HG02938 (cell line): Measurements from ENCODE around the gene CDKAL1.

ENCODE experiments used
- ATAC-seq: cut with Tn5 transposase; IDR thresholded peaks from one replicate; pipeline ENCODE4 v1.9.1; 2021; ENCODE audit warnings: mild to moderate bottlenecking, moderate library complexity; ENCODE audit not compliant: unreplicated experiment

The CDKAL1 gene

DNA sequence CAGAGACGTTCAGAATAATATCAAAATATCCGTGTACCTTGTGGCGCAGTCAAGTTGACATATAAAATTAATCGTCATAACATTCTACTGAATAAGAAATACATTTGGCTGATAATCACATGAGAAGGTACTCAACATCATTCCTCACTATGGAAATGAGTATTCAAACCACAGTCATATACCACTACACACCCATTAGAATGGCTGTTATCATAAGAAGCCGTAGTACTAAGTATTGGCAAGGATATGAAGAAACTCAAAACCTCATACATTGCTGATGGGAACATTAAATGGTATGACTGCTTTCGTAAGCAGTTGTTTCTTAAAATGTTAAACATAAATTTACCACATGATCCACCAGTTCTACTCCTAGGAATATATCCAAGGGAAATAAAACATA, 244.7 kb downstream of the CDKAL1 start:
- ATAC-seq: no peak

GRCh38 chr6:20789162-20789561, 254.9 kb downstream of the CDKAL1 start:
- no peak for ATAC-seq

GRCh38 chr6:20790032-20790791, 256.0 kb downstream of the CDKAL1 start:
- ATAC-seq: no peak

GRCh38 chr6:20791074-20791473, 256.8 kb downstream of the CDKAL1 start:
- no peak for ATAC-seq

DNA sequence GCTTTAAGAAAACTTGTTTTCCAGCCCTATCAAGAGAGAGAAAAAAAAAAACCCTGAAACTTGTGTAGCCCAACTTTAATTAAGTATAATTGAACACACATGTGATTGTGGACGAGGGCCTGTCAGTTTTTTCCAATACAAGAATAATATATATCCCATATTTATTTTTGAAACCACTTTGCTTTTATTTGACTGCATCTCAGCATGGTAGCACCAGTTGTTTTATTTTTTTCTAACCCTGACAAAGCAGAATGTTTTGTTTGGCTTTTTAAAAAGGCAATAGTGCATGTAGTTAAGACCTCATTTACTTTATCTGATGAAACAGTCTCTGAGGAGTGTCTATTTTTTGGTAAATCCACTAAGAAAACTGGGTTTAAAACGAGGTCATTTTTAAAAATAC, 257.7 kb downstream of the CDKAL1 start:
- ATAC-seq: no peak

DNA sequence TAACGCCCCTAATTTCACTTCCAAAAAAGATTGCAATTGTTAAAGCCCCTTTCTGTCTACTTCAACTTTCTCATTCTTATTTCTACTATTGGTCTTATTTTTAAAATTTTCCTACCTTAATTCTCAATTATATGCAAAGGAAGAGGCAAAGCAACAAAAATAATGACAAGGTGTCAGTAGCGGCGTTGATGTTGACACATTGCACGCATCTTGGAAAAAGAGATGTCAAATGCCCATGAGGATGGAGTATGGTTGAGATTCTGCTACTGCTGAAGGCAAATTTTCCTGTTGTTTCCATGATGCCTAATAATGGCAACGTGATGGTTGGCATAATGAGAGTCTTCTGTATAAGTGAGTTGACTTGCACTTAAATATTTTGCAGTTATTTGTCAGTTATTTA, 258.9 kb downstream of the CDKAL1 start:
- no peak for ATAC-seq

DNA sequence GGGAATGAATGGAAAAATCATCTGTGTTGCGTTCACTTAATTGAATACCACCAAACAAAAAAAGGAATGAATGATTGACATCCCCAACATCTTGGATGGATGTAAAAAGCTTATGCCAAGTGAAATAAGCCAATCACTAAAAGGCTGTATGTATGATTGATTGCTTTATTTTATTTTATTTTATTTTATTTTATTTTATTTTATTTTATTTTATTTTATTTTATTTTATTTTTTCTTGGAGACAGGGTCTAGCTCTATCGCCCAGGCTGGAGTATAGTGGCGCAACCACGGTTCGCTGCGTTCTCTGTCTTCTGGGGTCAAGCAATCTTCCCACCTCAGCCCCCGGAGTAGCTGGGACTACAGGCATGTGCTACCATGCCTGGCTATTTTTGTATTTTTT, 263.3 kb downstream of the CDKAL1 start:
- no peak for ATAC-seq

GRCh38 chr6:20800229-20800628, 266.0 kb downstream of the CDKAL1 start:
- no peak for ATAC-seq

GRCh38 chr6:20800653-20801052, 266.4 kb downstream of the CDKAL1 start:
- no peak for ATAC-seq

DNA sequence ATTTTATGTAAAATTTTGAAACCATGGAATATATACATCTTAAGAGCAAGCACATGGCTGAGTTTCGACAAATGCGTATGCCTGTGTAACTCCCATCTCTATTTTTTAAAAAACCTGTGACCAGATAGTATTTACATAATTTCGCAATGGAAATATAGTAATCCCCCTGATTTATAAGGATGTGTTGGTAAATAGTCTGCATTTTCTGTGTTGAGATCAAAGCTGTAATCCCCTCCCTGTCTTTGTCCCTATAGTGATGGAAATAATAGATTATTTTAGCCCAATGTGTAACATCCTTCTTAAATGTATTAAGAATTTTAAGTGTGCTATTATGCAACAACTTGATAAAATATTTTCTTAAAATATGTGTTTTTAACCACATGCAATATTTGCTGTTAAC, 267.3 kb downstream of the CDKAL1 start:
- ATAC-seq: no peak

GRCh38 chr6:20802596-20802995, 268.3 kb downstream of the CDKAL1 start:
- no peak for ATAC-seq

DNA sequence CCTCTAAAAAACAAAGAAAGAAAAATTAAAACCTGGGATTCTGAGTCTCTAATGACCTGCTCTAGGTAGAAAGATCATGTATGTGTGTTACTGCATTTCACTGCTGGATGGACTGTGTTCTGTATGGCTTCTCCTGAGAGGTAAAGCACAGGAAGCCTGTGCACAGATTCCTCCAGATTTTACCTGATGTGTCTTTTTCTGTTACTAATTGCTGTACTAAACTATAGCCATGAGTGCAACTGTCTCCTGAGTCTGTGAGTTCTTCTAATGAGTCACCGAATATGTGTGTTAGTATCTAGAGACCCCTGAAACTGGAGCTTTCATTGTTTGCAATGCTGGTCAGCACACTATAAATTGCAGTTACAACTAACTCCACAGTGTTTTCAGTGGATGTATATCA, 270.8 kb downstream of the CDKAL1 start:
- peak; percentile 76 for ATAC-seq

DNA sequence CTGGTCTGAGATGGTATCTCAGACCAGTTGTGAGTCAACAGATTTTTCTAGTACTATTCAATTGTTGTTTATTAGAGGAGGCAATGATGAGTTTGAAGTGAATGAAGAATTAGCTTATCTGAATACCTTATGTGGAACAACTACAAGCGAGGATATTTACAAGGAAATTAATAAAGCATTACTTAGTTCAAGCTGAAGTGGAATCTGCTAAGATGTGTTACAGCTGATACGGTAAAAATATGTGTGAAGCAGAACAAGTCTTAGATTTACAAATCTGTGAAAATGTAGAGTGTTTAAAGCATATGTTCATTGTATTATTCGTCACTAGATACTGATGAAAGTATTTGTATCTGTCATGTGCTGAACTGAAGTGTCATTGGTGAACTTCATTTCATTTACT, 272.4 kb downstream of the CDKAL1 start:
- ATAC-seq: no peak

DNA sequence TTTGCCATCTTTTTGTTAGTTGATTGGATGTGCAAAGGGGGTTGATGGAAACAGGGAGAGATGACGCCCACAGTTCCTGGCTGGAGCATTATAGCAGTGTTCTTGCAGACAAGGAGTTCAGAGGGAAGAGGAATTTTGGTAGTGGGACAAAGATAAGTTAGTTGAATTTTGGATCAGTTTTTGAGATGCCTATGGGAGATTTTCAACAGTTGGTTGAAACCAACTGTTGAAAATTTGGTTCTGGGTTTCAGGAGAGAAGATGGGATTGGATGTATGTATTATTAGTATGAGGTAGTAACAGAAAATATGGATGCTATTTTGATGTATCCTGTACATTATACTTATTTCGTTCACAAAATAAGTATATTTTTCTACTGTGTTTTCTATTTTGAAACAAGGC, 274.2 kb downstream of the CDKAL1 start:
- no peak for ATAC-seq

GRCh38 chr6:20808924-20809323, 274.7 kb downstream of the CDKAL1 start:
- ATAC-seq: no peak

DNA sequence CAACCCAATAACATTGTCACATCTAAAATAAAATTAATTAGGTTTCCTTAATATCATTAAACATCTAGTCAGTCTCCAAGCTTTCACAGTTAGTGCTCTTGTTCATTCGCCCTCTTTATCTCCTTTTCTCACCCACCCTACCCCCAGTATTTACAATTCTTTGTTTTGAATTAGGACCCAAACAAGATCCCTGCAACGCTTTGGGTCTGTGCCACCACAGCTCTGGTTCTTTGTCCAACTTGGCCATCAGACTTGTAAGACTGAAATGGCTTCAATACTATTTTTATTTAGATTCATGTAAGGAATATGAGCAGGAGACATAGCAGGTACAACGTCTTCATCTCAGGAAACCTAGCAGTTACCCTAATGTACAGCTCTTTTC, 276.5 kb downstream of the CDKAL1 start:
- ATAC-seq: no peak

DNA sequence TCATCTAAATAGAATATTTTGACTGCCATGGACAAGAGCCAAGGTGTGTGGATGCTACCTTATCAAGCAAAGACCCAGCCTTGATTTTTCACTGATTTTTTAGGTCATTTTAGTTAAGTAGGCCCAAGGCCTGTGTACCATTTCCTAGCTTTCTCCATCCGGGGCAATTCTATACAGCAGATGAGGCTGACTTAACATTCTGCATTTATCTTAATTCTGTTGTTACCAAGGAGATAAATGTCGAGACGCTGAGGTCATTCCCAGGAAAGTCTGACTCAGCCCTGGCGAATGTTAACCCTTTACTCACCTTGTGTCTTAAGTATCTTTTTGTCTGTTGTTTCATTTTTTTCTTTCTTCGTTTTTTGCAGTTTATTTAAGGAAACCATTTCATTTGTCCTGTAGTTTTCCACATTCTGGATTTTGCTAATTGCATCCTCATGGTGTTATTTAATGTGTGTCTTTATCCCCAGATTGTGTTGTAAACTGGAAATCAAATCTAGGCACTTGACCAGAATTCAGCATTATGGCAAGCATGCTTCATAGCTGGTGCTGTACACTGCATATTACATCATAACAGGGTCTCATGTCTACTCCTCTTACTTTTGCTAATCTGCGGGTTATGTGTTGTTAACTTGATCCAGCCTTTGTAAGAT, 277.0 kb downstream of the CDKAL1 start:
- ATAC-seq: no peak

DNA sequence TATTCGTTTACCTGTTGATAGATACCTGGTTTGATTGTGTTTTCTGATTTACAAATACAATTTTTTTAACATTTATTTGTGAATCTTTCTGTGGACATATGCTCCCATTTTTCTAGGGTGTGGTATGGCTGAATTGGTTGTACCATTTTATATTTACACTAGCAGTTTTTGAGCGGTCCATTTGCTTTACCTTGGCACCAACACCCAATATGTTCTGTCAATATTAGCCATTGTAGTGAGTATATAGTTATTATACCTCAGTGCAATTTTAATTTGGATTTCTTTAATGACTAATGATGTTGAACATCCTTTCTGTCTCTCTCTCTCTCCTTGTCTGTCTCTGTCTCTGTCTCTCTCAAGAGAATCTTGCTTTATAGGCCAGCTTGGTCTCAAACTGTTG, 278.5 kb downstream of the CDKAL1 start:
- ATAC-seq: no peak

DNA sequence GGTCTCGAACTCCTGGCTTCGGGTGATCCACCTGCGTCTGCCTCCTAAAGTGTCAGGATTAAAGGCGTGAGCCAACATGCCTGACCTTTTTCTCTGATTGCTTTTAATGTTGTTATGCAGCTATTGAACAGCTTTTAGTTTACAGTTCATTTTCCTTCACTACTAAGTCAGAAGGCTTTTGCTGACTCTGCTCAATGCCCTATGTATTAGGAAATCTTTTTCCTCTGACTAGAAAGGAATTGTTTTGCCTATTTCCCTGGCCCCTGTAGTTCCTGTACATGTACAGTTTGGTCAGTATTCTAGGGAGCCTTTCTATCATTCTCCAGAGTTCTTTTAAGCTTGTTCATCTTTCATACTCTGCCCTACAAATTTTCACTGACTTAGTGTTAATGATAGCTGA, 280.2 kb downstream of the CDKAL1 start:
- ATAC-seq: no peak

DNA sequence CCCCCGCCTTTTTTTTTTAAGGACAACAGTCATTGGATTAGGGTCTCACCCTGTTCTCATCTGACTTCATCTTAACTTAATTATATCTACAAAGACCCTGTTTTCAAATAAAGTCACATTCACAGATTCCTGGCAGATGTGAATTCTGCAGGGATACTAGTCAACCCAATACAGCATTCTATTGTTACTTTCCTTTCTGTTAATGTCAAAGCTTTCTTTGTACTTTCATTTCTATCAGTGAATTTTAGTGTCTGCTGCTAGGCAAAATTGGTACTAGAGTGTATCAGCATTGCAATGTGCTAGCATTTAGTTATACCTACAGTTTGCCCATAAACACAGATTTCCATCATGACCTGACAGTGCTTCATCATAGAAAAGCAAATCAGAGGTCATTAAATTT, 281.9 kb downstream of the CDKAL1 start:
- ATAC-seq: no peak

DNA sequence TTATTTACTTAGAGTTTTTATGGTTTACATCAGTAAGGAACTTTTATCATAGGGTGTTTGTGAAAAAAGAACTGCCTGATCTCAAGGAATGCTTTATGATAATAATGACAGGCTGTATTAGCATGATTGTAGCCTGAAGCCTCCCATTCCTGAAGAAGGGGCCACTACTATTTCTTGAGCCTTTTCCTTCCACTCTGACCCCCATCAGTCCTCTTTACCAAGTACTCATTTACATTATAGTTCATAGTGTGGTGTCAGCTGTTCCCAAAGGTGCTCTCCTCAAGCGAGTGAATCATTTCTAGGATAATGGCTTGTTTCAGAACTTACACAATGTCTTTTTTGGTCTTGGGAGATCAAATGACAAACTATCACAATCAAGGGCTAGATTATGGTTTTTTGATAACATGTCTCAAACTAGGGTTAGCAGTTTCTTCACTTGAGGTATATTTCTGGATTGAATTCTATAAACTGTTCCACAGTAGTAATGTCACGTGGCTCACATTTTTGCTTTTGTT, 283.6 kb downstream of the CDKAL1 start:
- no peak for ATAC-seq

GRCh38 chr6:20819774-20820400, 285.6 kb downstream of the CDKAL1 start:
- ATAC-seq: no peak
